B cell (primary cell): Measurements from ENCODE around the gene ARL14.

Source experiments
- EZH2 ChIP-seq: IDR thresholded peaks from 2 replicates; pipeline ENCODE4 v1.6.1; 2012; ENCODE audit warnings: borderline replicate concordance, low read depth, mild to moderate bottlenecking, moderate library complexity, low read length; ENCODE audit not compliant: insufficient read depth, poor library complexity, severe bottlenecking
- TF ChIP-seq, protein P1 (sequence below): fragments of 200-600 bp; IDR thresholded peaks from one replicate; pipeline ENCODE4 v1.8.0; 2022; ENCODE audit warnings: antibody characterized with exemption, mild to moderate bottlenecking

- TF ChIP-seq, protein P1, sequence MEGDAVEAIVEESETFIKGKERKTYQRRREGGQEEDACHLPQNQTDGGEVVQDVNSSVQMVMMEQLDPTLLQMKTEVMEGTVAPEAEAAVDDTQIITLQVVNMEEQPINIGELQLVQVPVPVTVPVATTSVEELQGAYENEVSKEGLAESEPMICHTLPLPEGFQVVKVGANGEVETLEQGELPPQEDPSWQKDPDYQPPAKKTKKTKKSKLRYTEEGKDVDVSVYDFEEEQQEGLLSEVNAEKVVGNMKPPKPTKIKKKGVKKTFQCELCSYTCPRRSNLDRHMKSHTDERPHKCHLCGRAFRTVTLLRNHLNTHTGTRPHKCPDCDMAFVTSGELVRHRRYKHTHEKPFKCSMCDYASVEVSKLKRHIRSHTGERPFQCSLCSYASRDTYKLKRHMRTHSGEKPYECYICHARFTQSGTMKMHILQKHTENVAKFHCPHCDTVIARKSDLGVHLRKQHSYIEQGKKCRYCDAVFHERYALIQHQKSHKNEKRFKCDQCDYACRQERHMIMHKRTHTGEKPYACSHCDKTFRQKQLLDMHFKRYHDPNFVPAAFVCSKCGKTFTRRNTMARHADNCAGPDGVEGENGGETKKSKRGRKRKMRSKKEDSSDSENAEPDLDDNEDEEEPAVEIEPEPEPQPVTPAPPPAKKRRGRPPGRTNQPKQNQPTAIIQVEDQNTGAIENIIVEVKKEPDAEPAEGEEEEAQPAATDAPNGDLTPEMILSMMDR, result no peak
- TF ChIP-seq EZH2, result no peak
Measured at GRCh38 chr3:160668454-160668853, 8.5 kb upstream of the ARL14 start.
